Fibroblast of lung (primary cell): ENCODE results near the gene LRRC8D.

Experiments used
- CTCF ChIP-seq, 2 donors: IDR thresholded peaks in 1 of 2; conservative IDR thresholded peaks in 1 of 2; 1 replicate in 1 of 2; 2 replicates in 1 of 2; pipeline ENCODE4 v1.5.1; 2011 to 2012; ENCODE audit warnings: low read length in 2 of 2, control low read depth in 1 of 2, inconsistent platforms in 1 of 2, low read depth in 1 of 2, mild to moderate bottlenecking in 1 of 2
- EZH2 ChIP-seq: IDR thresholded peaks from 2 replicates; pipeline ENCODE4 v1.5.1; 2012; ENCODE audit warnings: low read length, control low read depth, mild to moderate bottlenecking; ENCODE audit errors: missing control alignments

- no peak for TF ChIP-seq CTCF (conservative IDR thresholded peaks at IDR 0.05 in 1 of 2, IDR thresholded peaks at IDR 0.05 in 1 of 2; ENCODE audit: low read depth in 1 of 2, low read length in 2 of 2)
- TF ChIP-seq EZH2 = no peak
These were observed 83.6 kb downstream of the LRRC8D start for GRCh38 chr1:89904219-89904980.
